ENCODE data around the gene KLK11.

Gene KLK11

DNA sequence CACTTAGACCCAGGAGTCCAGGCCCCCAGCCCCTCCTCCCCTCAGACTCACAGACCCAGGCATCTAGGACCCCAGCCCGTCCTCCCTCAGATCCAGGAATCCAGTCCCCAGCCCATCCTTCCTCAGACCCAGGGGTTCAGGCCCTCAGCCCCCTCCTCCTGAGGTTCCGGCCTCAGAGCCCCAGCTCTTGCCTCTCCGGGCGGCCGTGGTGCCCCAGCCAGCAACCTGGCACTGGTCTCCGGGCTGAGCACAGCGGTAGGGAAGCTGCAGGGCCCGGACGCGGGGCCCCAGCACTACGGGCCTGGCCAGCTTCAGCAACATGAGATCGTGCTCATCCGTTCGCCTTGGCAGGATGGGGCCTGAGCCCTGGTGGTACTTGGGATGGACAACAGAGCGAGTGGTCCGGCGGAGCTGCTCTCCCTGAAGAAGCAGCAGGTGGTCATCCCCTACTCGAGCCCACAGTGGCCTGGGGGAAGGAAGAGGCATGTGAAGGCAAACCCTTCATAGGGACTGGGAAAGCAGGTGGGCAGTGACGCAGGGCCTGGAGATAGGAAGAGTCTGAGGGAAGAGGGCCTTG is 10.6 kb downstream of the KLK11 start:
- no peak overlapping the region for H3K4me3 ChIP-seq (ENCODE audit: low read depth, low read length)
- ChIA-PET CTCF (no interaction called here), POLR2A (interaction anchor here (0.7 kb wide), 1 partner anchor 218 kb away, joined by 3 read pairs; no protein-coding TSS in a partner anchor)
- no peak for TF ChIP-seq CTCF (IDR thresholded peaks at IDR 0.05; ENCODE audit: insufficient read depth, low read length, missing control alignments)
- DNase-seq (ENCODE audit: low read depth, low spot score) = no peak

GRCh38 chr19:51014242-51014641 is 12.2 kb downstream of the KLK11 start:
- ChIA-PET CTCF (no interaction called here), POLR2A (no interaction called here)
- no peak for TF ChIP-seq CTCF (IDR thresholded peaks at IDR 0.05; ENCODE audit: insufficient read depth, low read length, missing control alignments)
- DNase-seq (ENCODE audit: low read depth, low spot score) = no peak
- H3K4me3 ChIP-seq (ENCODE audit: low read depth, low read length) = no peak overlapping the region

- H3K4me3 ChIP-seq (ENCODE audit: low read depth, low read length) = no peak overlapping the region
- TF ChIP-seq CTCF (IDR thresholded peaks at IDR 0.05; ENCODE audit: insufficient read depth, low read length, missing control alignments) = no peak
- ChIA-PET POLR2A (no interaction called here), CTCF (interaction anchor here (1.3 kb wide), 1 partner anchor 8 kb away, joined by 8 read pairs; no protein-coding TSS in a partner anchor)
- DNase-seq (ENCODE audit: low read depth, low spot score) = no peak
Measured at GRCh38 chr19:51012661-51013190, 13.7 kb downstream of the KLK11 start.

DNA sequence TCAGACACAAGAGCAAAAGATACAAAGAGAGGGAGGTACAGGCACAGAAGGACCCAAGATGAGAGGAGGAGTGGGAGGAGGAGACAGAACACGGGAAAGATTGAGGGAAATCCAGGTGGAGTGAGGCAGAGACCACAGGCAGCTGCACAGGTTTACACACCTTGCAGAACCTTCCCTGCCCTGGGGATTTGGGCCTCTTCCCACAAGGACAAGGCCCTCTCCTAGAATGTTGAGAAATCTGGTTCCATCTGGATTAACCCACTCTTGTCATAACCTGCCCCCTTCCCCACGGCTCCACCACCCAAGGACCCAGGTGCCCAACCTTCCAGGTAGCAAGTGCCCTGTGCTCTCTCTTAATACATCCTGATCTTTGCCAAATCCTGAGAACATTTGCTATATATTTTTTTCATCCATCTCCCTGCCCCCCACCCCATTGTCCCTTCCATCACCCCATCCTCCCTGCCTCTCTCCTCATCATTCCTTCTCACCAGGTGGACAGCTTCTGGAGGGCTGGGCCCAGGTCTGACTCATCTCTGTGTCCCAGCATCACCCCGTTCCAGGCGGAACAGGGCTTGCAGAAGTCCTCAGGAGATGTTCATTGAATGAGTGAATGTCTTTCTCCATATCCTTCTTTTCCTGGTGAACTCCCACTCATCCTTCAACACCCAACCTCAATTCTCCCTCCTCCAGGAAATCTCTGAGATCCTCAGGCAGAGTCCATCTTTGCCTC is 16.2 kb downstream of the KLK11 start:
- no peak overlapping the region for H3K4me3 ChIP-seq (ENCODE audit: low read depth, low read length)
- DNase-seq (ENCODE audit: low read depth, low spot score) = no peak
- no peak for TF ChIP-seq CTCF (IDR thresholded peaks at IDR 0.05; ENCODE audit: insufficient read depth, low read length, missing control alignments)
- ChIA-PET CTCF (no interaction called here), POLR2A (no interaction called here)

DNA sequence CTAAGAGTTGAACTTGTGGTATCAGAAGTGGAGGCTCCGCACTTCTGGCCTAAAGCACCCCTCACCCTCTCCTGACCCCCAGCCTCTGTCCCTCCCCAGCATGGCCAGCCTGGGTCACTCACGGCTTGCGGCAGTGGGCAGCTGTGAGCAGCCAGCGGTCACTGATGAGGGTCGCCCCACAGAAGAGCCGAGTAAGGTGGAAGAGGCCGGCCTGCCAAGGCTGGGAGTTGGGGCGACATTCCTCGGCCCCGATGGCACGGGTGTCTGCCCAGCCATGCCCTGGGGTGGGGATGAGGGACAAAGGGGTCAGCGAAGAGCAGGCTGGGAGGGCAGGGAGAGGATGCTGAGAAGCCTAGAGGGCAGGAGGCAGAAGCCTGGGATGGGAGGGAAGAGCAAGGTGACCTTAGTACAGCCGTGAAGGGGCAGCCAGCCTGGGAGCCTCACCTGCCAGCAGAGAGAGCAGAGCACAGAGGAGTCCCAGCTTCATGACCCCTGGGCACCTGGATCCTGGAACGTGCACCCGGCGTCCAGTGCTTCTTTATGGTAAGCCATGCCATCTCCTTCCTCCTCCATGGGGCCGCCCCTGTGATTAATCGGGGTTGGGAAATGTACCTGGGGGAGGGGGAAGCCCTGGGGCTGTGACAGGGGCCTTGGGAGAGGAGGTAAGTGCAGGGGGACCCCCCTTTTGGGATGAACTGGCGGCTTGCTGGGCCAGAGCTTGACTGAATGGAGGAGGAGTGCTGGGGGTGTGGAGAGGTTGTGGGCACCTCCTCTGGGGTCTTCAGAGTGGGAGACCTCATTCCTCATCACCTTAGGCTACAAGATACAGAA is 17.1 kb downstream of the KLK11 start:
- no peak overlapping the region for H3K4me3 ChIP-seq (ENCODE audit: low read depth, low read length)
- DNase-seq (ENCODE audit: low read depth, low spot score) = no peak
- ChIA-PET CTCF (no interaction called here), POLR2A (no interaction called here)
- no peak for TF ChIP-seq CTCF (IDR thresholded peaks at IDR 0.05; ENCODE audit: insufficient read depth, low read length, missing control alignments)

GRCh38 chr19:51007488-51007887 is 18.9 kb downstream of the KLK11 start:
- ChIA-PET POLR2A (no interaction called here), CTCF (no interaction called here)
- DNase-seq (ENCODE audit: low read depth, low spot score) = no peak
- H3K4me3 ChIP-seq (ENCODE audit: low read depth, low read length) = no peak overlapping the region
- TF ChIP-seq CTCF (IDR thresholded peaks at IDR 0.05; ENCODE audit: insufficient read depth, low read length, missing control alignments) = no peak
